MCF 10A (cell line): Measurements from ENCODE around the gene RPL29. TPM values are rescaled to one million over a fixed set of nuclear protein-coding genes. Genes with fewer than 3 reads are reported as not detected.

Source experiments
- BruUV-seq: library from RNA; stranded (reverse); fragments of 400-500 nt; replicated peaks from 2 replicates; lab custom pipeline; 2021; lab: Mats Ljungman, UMichigan
- CTCF ChIA-PET: fragments of 300-600 bp; sonication (Branson Sonifier 250); formaldehyde crosslinking; extraction: SDS; loops from one replicate; lab custom pipeline; 2021; ENCODE audit warnings: antibody characterized with exemption, inconsistent platforms; lab: Yijun Ruan, JAX
- POLR2A ChIA-PET: fragments of 300-600, 350-650 bp; sonication (Branson Sonifier 250); formaldehyde crosslinking; extraction: SDS; loops from one replicate; lab custom pipeline; 2020; ENCODE audit warnings: antibody characterized with exemption, inconsistent platforms; lab: Yijun Ruan, JAX
- DNase-seq: peaks from one replicate; pipeline ENCODE4 v3.0.0-alpha.2; 2018; ENCODE audit not compliant: unreplicated experiment
- H3K27ac Mint-ChIP-seq: one replicate; pipeline ENCODE4 v1.8.0; 2022; ENCODE audit warnings: mild to moderate bottlenecking, low read depth, mixed read lengths; ENCODE audit not compliant: unreplicated experiment
- H3K27me3 Mint-ChIP-seq: one replicate; pipeline ENCODE4 v1.8.0; 2022; ENCODE audit warnings: mixed read lengths; ENCODE audit not compliant: insufficient read depth, unreplicated experiment
- H3K36me3 Mint-ChIP-seq: one replicate; pipeline ENCODE4 v1.8.0; 2022; ENCODE audit warnings: mild to moderate bottlenecking, moderate library complexity, mixed read lengths; ENCODE audit not compliant: insufficient read depth, unreplicated experiment
- H3K4me1 Mint-ChIP-seq: one replicate; pipeline ENCODE4 v1.8.0; 2022; ENCODE audit warnings: mixed read lengths; ENCODE audit not compliant: insufficient read depth, unreplicated experiment
- H3K4me3 Mint-ChIP-seq: one replicate; pipeline ENCODE4 v1.8.0; 2022; ENCODE audit warnings: mild to moderate bottlenecking, moderate library complexity, mixed read lengths; ENCODE audit not compliant: unreplicated experiment
- H3K9me3 Mint-ChIP-seq: one replicate; pipeline ENCODE4 v1.8.0; 2022; ENCODE audit warnings: mixed read lengths; ENCODE audit not compliant: unreplicated experiment
- CTCF ChIP-seq: fragments of 200-600 bp; IDR thresholded peaks from one replicate; pipeline ENCODE4 v1.8.0; 2022; ENCODE audit warnings: antibody characterized with exemption, mild to moderate bottlenecking; ENCODE audit not compliant: unreplicated experiment
- intact Hi-C: fragments of 100-400 bp; cut with micrococcal nuclease; formaldehyde crosslinking; loops from 2 replicates; pipeline ENCODE4 v1.14.1; 2022
- total RNA-seq: library from RNA; stranded (reverse); gene quantifications from 2 replicates; pipeline ENCODE4 v1.2.3, GENCODE V29; 2022

RPL29 gene
- total RNA-seq, 1 experiment from 2014 or later = 1,551 TPM

GRCh38 chr3:52001443-52001974, 5.8 kb upstream of the RPL29 start:
- H3K27ac Mint-ChIP-seq = no peak overlapping the region

GRCh38 chr3:51999846-52000245, 4.2 kb upstream of the RPL29 start:
- no peak overlapping the region for H3K27ac Mint-ChIP-seq
- no peak for DNase-seq
- BruUV-seq = no TSS peak
- ChIA-PET CTCF (interaction anchor here (1.2 to 8.6 kb wide), 7 partner anchors 11 to 151 kb away, joined by 3 to 230 read pairs (median 27); partner anchors contain the start of genes DUSP7 and RRP9), POLR2A (interaction anchor here (4.9 kb wide), 1 partner anchor 54 kb away, joined by 34 read pairs; no protein-coding TSS in a partner anchor)
- no peaks in the 10 kb centered on the region for H3K27me3 Mint-ChIP-seq
- peaks cover 8% of the 10 kb centered on the region for H3K4me1 Mint-ChIP-seq
- H3K9me3 Mint-ChIP-seq = no peaks in the 10 kb centered on the region
- intact Hi-C loops = loop anchor here (5.0 to 10.0 kb wide), 2 partner anchors 215 to 337 kb away; no protein-coding TSS in a partner anchor
- no peak for TF ChIP-seq CTCF
- peaks cover 13% of the 10 kb centered on the region for H3K36me3 Mint-ChIP-seq
- H3K4me3 Mint-ChIP-seq = no peak overlapping the region

More at GRCh38 chr3:52001443-52001974, 5.8 kb upstream of the RPL29 start:
- Mint-ChIP-seq H3K4me1 (peaks cover 8% of the 10 kb centered on the region), H3K4me3 (no peak overlapping the region), H3K27me3 (no peaks in the 10 kb centered on the region), H3K36me3 (no peaks in the 10 kb centered on the region), H3K9me3 (no peaks in the 10 kb centered on the region)
- DNase-seq = peak; percentile 77
- CTCF ChIA-PET = interaction anchor here (0.6 to 8.6 kb wide), 48 partner anchors 10 to 1751 kb away, joined by 3 to 230 read pairs (median 5); partner anchors contain the start of genes ACY1, DUSP7 and TLR9
- intact Hi-C loops = loop anchor here (1.0 to 10.0 kb wide), 5 partner anchors 52 to 336 kb away; no protein-coding TSS in a partner anchor
- peak; percentile 97 for TF ChIP-seq CTCF
- POLR2A ChIA-PET = interaction anchor here (0.6 to 4.9 kb wide), 4 partner anchors 52 to 338 kb away, joined by 3 to 34 read pairs (median 6); partner anchors contain the start of gene DUSP7
- BruUV-seq = no TSS peak

GRCh38 chr3:51998774-51999173, 3.1 kb upstream of the RPL29 start:
- H3K4me3 Mint-ChIP-seq = no peak overlapping the region
- intact Hi-C loops = no loop called here

More at GRCh38 chr3:51998774-51999173, 3.1 kb upstream of the RPL29 start:
- BruUV-seq = no TSS peak
- no peak for DNase-seq
- H3K4me1 Mint-ChIP-seq = peaks cover 8% of the 10 kb centered on the region
- CTCF ChIA-PET = interaction anchor here (0.6 to 2.3 kb wide), 10 partner anchors 17 to 429 kb away, joined by 3 to 18 read pairs (median 4); partner anchors contain the start of gene RRP9
- H3K27me3 Mint-ChIP-seq = no peaks in the 10 kb centered on the region
- H3K36me3 Mint-ChIP-seq = peaks cover 24% of the 10 kb centered on the region
- POLR2A ChIA-PET = interaction anchor here (0.6 to 1.9 kb wide), 4 partner anchors 55 to 280 kb away, joined by 3 to 10 read pairs (median 6); partner anchors contain the start of genes PARP3, RRP9 and WDR82
- no peak for TF ChIP-seq CTCF
- H3K27ac Mint-ChIP-seq = no peak overlapping the region
- no peaks in the 10 kb centered on the region for H3K9me3 Mint-ChIP-seq
